SK-N-SH (cell line): ENCODE data around the gene SYT13. TPM values are rescaled to one million over a fixed set of nuclear protein-coding genes. Genes with fewer than 3 reads are reported as not detected.

Experiments used
- CTCF ChIA-PET: fragments of 300-600, 350-600 bp; formaldehyde crosslinking; extraction: SDS; loops from one replicate; lab custom pipeline; 2021; lab: Yijun Ruan, JAX
- POLR2A ChIA-PET: fragments of 350-600 bp; sonication (Branson Sonifier 250); formaldehyde crosslinking; extraction: SDS; loops from one replicate; lab custom pipeline; 2020; ENCODE audit warnings: antibody characterized with exemption, inconsistent platforms; lab: Yijun Ruan, JAX
- DNase-seq: peaks from one replicate; pipeline ENCODE4 v3.0.0; 2012
- H2AFZ ChIP-seq: fragments of 200-600 bp; sonication (generic); 2 replicates; pipeline ENCODE4 v1.8.1; 2016; ENCODE audit warnings: antibody characterized with exemption, mild to moderate bottlenecking, low read depth
- H3F3A ChIP-seq: fragments of 200-600 bp; sonication (generic); replicated peaks from 2 replicates; pipeline ENCODE3; 2016; ENCODE audit warnings: antibody characterized with exemption, mild to moderate bottlenecking; ENCODE audit not compliant: insufficient read depth
- H3K27ac ChIP-seq, 2 experiments: fragments of 200-500 bp in 1 of 2; fragments of 200-600 bp in 1 of 2; sonication (Bioruptor generic) in 1 of 2; sonication (generic), shearing (Covaris generic) in 1 of 2; 2 replicates each; pipeline versions ENCODE4 v1.5.1 to v1.6.1; 2014 to 2016; ENCODE audit warnings: low read depth in 2 of 2, inconsistent platforms in 1 of 2, low read length in 1 of 2, mild to moderate bottlenecking in 1 of 2, mixed read lengths in 1 of 2
- H3K27me3 ChIP-seq: fragments of 200-600 bp; sonication (generic), shearing (Covaris generic); 2 replicates; pipeline ENCODE4 v1.6.1; 2016; ENCODE audit warnings: mixed run types; ENCODE audit not compliant: insufficient read depth
- H3K36me3 ChIP-seq, 2 experiments: fragments of 200-500 bp in 1 of 2; fragments of 200-600 bp in 1 of 2; sonication (Bioruptor generic) in 1 of 2; sonication (generic) in 1 of 2; replicated peaks in 1 of 2; 2 replicates each; pipeline versions ENCODE3 to v1.5.1; 2014 to 2016; ENCODE audit warnings: low read length in 1 of 2, mild to moderate bottlenecking in 1 of 2; ENCODE audit not compliant: insufficient read depth in 2 of 2, control insufficient read depth in 1 of 2
- H3K4me1 ChIP-seq, 2 experiments: fragments of 200-500 bp in 1 of 2; fragments of 200-600 bp in 1 of 2; sonication (Bioruptor generic) in 1 of 2; sonication (generic), shearing (Covaris generic) in 1 of 2; 2 replicates each; pipeline versions ENCODE4 v1.5.1 to v1.6.1; 2014 to 2016; ENCODE audit warnings: low read depth in 1 of 2, low read length in 1 of 2, mixed run types in 1 of 2; ENCODE audit not compliant: insufficient read depth in 2 of 2, control insufficient read depth in 1 of 2
- H3K4me2 ChIP-seq: fragments of 200-600 bp; sonication (generic), shearing (Covaris generic); 2 replicates; pipeline ENCODE4 v1.6.1; 2017; ENCODE audit warnings: mixed run types
- H3K4me3 ChIP-seq, 2 experiments: fragments of 200-500 bp in 1 of 2; fragments of 200-600 bp in 1 of 2; sonication (Bioruptor generic) in 1 of 2; sonication (generic), shearing (Covaris generic) in 1 of 2; 2 replicates each; pipeline versions ENCODE4 v1.5.1 to v1.8.1; 2014 to 2016; ENCODE audit warnings: low read depth in 2 of 2, inconsistent platforms in 1 of 2, low read length in 1 of 2, mild to moderate bottlenecking in 1 of 2, mixed read lengths in 1 of 2, moderate library complexity in 1 of 2
- H3K79me2 ChIP-seq: fragments of 200-600 bp; sonication (generic); 2 replicates; pipeline ENCODE4 v1.8.1; 2017; ENCODE audit warnings: mild to moderate bottlenecking; ENCODE audit not compliant: insufficient read depth
- H3K9ac ChIP-seq: fragments of 200-600 bp; sonication (generic); 2 replicates; pipeline ENCODE4 v1.6.1; 2017; ENCODE audit warnings: mixed run types
- H3K9me2 ChIP-seq: fragments of 200-600 bp; sonication (generic); 2 replicates; pipeline ENCODE4 v1.6.1; 2017; ENCODE audit warnings: mixed run types
- H3K9me3 ChIP-seq: fragments of 200-600 bp; sonication (generic); 2 replicates; pipeline ENCODE4 v1.6.1; 2017; ENCODE audit warnings: mixed run types, mild to moderate bottlenecking, moderate library complexity
- H4K20me1 ChIP-seq: fragments of 200-600 bp; sonication (generic); 2 replicates; pipeline ENCODE4 v1.6.1; 2017; ENCODE audit warnings: mild to moderate bottlenecking, mixed run types; ENCODE audit not compliant: insufficient read depth
- ELF1 ChIP-seq: IDR thresholded peaks from 2 replicates; pipeline ENCODE4 v1.4.0; 2012
- EP300 ChIP-seq, 2 experiments: IDR thresholded peaks; 2 replicates each; pipeline versions ENCODE4 v1.4.0 to v1.6.1; 2012; ENCODE audit warnings: borderline replicate concordance in 1 of 2, low read depth in 1 of 2, low read length in 1 of 2
- FOXM1 ChIP-seq: IDR thresholded peaks from 2 replicates; pipeline ENCODE4 v1.4.0; 2012; ENCODE audit warnings: low read depth, mild to moderate bottlenecking
- GABPA ChIP-seq: IDR thresholded peaks from 2 replicates; pipeline ENCODE4 v1.4.0; 2012; ENCODE audit warnings: low read depth, mild to moderate bottlenecking
- JUND ChIP-seq: IDR thresholded peaks from 2 replicates; pipeline ENCODE4 v1.4.0; 2012
- MEF2A ChIP-seq: IDR thresholded peaks from 2 replicates; pipeline ENCODE4 v1.4.0; 2012; ENCODE audit warnings: low read depth, borderline replicate concordance
- NFIC ChIP-seq: IDR thresholded peaks from 2 replicates; pipeline ENCODE4 v1.4.0; 2012; ENCODE audit warnings: borderline replicate concordance
- NRF1 ChIP-seq: IDR thresholded peaks from 2 replicates; pipeline ENCODE4 v1.6.1; 2012; ENCODE audit warnings: low read depth, mild to moderate bottlenecking, low read length
- RAD21 ChIP-seq: IDR thresholded peaks from 2 replicates; pipeline ENCODE4 v1.6.1; 2012; ENCODE audit warnings: mild to moderate bottlenecking, low read length
- RFX5 ChIP-seq: IDR thresholded peaks from 2 replicates; pipeline ENCODE4 v1.6.1; 2012; ENCODE audit warnings: mild to moderate bottlenecking, improper control_type of control experiment, low read length
- SIN3A ChIP-seq: IDR thresholded peaks from 2 replicates; pipeline ENCODE4 v1.6.1; 2012; ENCODE audit warnings: low read depth, mild to moderate bottlenecking, low read length, moderate library complexity, borderline replicate concordance
- SMC3 ChIP-seq: IDR thresholded peaks from 2 replicates; pipeline ENCODE4 v1.6.1; 2012; ENCODE audit warnings: low read depth, low read length, improper control_type of control experiment
- TCF12 ChIP-seq: IDR thresholded peaks from 2 replicates; pipeline ENCODE4 v1.4.0; 2012
- TEAD4 ChIP-seq: IDR thresholded peaks from 2 replicates; pipeline ENCODE4 v1.4.0; 2012; ENCODE audit warnings: mild to moderate bottlenecking, borderline replicate concordance; ENCODE audit not compliant: insufficient read depth
- YY1 ChIP-seq: IDR thresholded peaks from 2 replicates; pipeline ENCODE4 v1.4.0; 2012; ENCODE audit warnings: low read depth, mild to moderate bottlenecking
- WGBS: methylation state at CpG from one replicate; pipeline ENCODE4 v1.1.6; 2017; ENCODE audit warnings: low lambda C conversion rate; 5-methylcytosine and 5-hydroxymethylcytosine counted together
- polyA plus RNA-seq, 3 experiments: library from polyadenylated mRNA; depleted of rRNA; stranded (reverse); fragments of >200 nt; gene quantifications; 2 replicates each; pipeline ENCODE4 v1.2.3, GENCODE V29; 2012
- TF ChIP-seq, protein P1 (sequence below): fragments of 200-600 bp; sonication (generic); IDR thresholded peaks from 2 replicates; pipeline ENCODE4 v1.6.1; 2017; ENCODE audit warnings: antibody characterized with exemption, mild to moderate bottlenecking, moderate library complexity
- TF ChIP-seq, protein P2 (sequence below): IDR thresholded peaks from 2 replicates; pipeline ENCODE4 v1.4.0; 2012; ENCODE audit warnings: low read depth, borderline replicate concordance
- TF ChIP-seq, protein P3 (sequence below): IDR thresholded peaks from 2 replicates; pipeline ENCODE4 v1.6.1; 2012; ENCODE audit warnings: mild to moderate bottlenecking, low read depth, low read length, moderate library complexity
- TF ChIP-seq, protein P4 (sequence below): IDR thresholded peaks from 2 replicates; pipeline ENCODE4 v1.4.0; 2012; ENCODE audit warnings: low read depth, borderline replicate concordance

Gene SYT13
- polyA plus RNA-seq, 1 of the 3 experiments (the other 2 are of a cell fraction) = not detected

DNA sequence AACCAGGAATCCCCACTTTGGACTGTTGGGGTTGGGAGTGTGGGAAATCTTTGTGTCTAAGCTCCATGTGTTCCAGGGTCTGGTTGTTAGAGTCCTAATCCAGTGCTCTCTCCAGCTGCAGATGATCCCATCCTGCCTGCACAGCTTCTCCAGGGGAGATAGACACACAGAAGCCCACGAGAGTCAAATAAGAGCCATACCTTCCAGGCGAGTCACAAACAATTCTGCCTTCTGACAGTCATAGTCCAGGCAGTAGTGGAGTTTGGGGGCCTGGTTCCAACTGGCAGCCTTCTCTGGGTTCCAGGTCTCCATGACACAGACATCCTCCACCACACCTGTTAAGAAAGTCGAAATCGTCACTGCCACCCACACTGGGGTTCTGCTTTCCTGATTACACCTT lies 32.1 kb downstream of the SYT13 start:
- WGBS = 56% methylated on average over 4 of the region's 4 CpGs
- no peak for DNase-seq
- CTCF ChIA-PET = interaction anchor here (0.9 to 3.0 kb wide), 4 partner anchors 11 to 149 kb away, joined by 3 to 14 read pairs (median 6); no protein-coding TSS in a partner anchor
- no peak overlapping the region for H3K4me2 ChIP-seq
- no peaks in the 10 kb centered on the region for H3K4me1 ChIP-seq
- H3K9me3 ChIP-seq = no peaks in the 10 kb centered on the region
- H3K4me3 ChIP-seq = no peak overlapping the region
- POLR2A ChIA-PET = no interaction called here
- H2AFZ ChIP-seq = no peak overlapping the region
- H3K27me3 ChIP-seq = no peaks in the 10 kb centered on the region; the same call in 1 of the 2 replicates
- H3K9ac ChIP-seq = no peak overlapping the region
- no peaks in the 10 kb centered on the region for H4K20me1 ChIP-seq
- no peaks in the 10 kb centered on the region for H3F3A ChIP-seq
- no peaks in the 10 kb centered on the region for H3K79me2 ChIP-seq
- H3K27ac ChIP-seq = no peak overlapping the region
- H3K36me3 ChIP-seq = no peaks in the 10 kb centered on the region
- TF ChIP-seq, protein P1, sequence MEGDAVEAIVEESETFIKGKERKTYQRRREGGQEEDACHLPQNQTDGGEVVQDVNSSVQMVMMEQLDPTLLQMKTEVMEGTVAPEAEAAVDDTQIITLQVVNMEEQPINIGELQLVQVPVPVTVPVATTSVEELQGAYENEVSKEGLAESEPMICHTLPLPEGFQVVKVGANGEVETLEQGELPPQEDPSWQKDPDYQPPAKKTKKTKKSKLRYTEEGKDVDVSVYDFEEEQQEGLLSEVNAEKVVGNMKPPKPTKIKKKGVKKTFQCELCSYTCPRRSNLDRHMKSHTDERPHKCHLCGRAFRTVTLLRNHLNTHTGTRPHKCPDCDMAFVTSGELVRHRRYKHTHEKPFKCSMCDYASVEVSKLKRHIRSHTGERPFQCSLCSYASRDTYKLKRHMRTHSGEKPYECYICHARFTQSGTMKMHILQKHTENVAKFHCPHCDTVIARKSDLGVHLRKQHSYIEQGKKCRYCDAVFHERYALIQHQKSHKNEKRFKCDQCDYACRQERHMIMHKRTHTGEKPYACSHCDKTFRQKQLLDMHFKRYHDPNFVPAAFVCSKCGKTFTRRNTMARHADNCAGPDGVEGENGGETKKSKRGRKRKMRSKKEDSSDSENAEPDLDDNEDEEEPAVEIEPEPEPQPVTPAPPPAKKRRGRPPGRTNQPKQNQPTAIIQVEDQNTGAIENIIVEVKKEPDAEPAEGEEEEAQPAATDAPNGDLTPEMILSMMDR = no peak
- no peak for TF ChIP-seq RFX5
- TF ChIP-seq, protein P2, sequence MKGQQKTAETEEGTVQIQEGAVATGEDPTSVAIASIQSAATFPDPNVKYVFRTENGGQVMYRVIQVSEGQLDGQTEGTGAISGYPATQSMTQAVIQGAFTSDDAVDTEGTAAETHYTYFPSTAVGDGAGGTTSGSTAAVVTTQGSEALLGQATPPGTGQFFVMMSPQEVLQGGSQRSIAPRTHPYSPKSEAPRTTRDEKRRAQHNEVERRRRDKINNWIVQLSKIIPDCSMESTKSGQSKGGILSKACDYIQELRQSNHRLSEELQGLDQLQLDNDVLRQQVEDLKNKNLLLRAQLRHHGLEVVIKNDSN = no peak
- no peak for TF ChIP-seq FOXM1
- no peak for TF ChIP-seq YY1
- no peak for TF ChIP-seq NRF1
- TF ChIP-seq NFIC = no peak
- TF ChIP-seq MEF2A = no peak
- TF ChIP-seq SIN3A = no peak
- TF ChIP-seq, protein P3, sequence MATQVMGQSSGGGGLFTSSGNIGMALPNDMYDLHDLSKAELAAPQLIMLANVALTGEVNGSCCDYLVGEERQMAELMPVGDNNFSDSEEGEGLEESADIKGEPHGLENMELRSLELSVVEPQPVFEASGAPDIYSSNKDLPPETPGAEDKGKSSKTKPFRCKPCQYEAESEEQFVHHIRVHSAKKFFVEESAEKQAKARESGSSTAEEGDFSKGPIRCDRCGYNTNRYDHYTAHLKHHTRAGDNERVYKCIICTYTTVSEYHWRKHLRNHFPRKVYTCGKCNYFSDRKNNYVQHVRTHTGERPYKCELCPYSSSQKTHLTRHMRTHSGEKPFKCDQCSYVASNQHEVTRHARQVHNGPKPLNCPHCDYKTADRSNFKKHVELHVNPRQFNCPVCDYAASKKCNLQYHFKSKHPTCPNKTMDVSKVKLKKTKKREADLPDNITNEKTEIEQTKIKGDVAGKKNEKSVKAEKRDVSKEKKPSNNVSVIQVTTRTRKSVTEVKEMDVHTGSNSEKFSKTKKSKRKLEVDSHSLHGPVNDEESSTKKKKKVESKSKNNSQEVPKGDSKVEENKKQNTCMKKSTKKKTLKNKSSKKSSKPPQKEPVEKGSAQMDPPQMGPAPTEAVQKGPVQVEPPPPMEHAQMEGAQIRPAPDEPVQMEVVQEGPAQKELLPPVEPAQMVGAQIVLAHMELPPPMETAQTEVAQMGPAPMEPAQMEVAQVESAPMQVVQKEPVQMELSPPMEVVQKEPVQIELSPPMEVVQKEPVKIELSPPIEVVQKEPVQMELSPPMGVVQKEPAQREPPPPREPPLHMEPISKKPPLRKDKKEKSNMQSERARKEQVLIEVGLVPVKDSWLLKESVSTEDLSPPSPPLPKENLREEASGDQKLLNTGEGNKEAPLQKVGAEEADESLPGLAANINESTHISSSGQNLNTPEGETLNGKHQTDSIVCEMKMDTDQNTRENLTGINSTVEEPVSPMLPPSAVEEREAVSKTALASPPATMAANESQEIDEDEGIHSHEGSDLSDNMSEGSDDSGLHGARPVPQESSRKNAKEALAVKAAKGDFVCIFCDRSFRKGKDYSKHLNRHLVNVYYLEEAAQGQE = no peak
- TF ChIP-seq, protein P4, sequence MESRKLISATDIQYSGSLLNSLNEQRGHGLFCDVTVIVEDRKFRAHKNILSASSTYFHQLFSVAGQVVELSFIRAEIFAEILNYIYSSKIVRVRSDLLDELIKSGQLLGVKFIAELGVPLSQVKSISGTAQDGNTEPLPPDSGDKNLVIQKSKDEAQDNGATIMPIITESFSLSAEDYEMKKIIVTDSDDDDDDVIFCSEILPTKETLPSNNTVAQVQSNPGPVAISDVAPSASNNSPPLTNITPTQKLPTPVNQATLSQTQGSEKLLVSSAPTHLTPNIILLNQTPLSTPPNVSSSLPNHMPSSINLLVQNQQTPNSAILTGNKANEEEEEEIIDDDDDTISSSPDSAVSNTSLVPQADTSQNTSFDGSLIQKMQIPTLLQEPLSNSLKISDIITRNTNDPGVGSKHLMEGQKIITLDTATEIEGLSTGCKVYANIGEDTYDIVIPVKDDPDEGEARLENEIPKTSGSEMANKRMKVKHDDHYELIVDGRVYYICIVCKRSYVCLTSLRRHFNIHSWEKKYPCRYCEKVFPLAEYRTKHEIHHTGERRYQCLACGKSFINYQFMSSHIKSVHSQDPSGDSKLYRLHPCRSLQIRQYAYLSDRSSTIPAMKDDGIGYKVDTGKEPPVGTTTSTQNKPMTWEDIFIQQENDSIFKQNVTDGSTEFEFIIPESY = no peak
- no peak for TF ChIP-seq EP300 (IDR thresholded peaks at IDR 0.05; ENCODE audit: borderline replicate concordance in 1 of 2, low read depth in 1 of 2, low read length in 1 of 2)
- no peak for TF ChIP-seq TEAD4
- TF ChIP-seq JUND = no peak
- no peak for TF ChIP-seq GABPA
- no peak for TF ChIP-seq ELF1
- TF ChIP-seq TCF12 = no peak
- TF ChIP-seq SMC3 = no peak
- no peak for TF ChIP-seq RAD21
- TF ChIP-seq, all 33 proteins: peak for 0
- H3K9me2 ChIP-seq = no peaks in the 10 kb centered on the region
